HUES6 (cell line): ENCODE measurements around the gene POLA2.

Experiments
- H3K27ac ChIP-seq: 2 replicates; pipeline ENCODE4 v1.7.0; 2013; ENCODE audit warnings: low read depth, mild to moderate bottlenecking, low read length, inconsistent platforms
- H3K27me3 ChIP-seq: 2 replicates; pipeline ENCODE4 v1.6.1; 2013; ENCODE audit warnings: low read length; ENCODE audit not compliant: control insufficient read depth, insufficient read depth
- H3K36me3 ChIP-seq: 2 replicates; pipeline ENCODE4 v1.6.1; 2013; ENCODE audit warnings: low read length; ENCODE audit not compliant: control insufficient read depth, insufficient read depth
- H3K4me1 ChIP-seq: 2 replicates; pipeline ENCODE4 v1.6.1; 2013; ENCODE audit warnings: low read length; ENCODE audit not compliant: control insufficient read depth, insufficient read depth
- H3K4me3 ChIP-seq: 2 replicates; pipeline ENCODE4 v1.5.1; 2013; ENCODE audit warnings: low read depth, low read length
- H3K9ac ChIP-seq: one replicate; pipeline ENCODE4 v1.6.1; 2013; ENCODE audit warnings: mild to moderate bottlenecking, low read length
- H3K9me3 ChIP-seq: 2 replicates; pipeline ENCODE4 v1.6.1; 2013; ENCODE audit warnings: low read depth, low read length; ENCODE audit not compliant: control insufficient read depth, insufficient read depth

POLA2 gene

GRCh38 chr11:65261591-65262380, at the start of gene POLA2:
Gene POLA2, plus strand, starts transcription at chr11:65261962. Its CDS starts 331 bp downstream, at chr11:65262293.
- H3K27ac ChIP-seq, result peak within 1 kb of the TSS; percentile 79; the same call in 1 of the 2 replicates
- H3K4me1 ChIP-seq, result peaks cover 9% of the 10 kb centered on the region
- peak within 1 kb of the TSS; percentile 73 for H3K4me3 ChIP-seq
- H3K36me3 ChIP-seq, result peaks cover 16% of the 10 kb centered on the region
- no peaks in the 10 kb centered on the region for H3K27me3 ChIP-seq
- H3K9me3 ChIP-seq, result no peaks in the 10 kb centered on the region
- H3K9ac ChIP-seq, result peak within 1 kb of the TSS; percentile 92

- Histone ChIP-seq H3K9ac (no peak overlapping the region), H3K27ac (0 out of 2 replicates have a peak overlapping the region, but pooled peaks have one; percentile 25)
Observed at GRCh38 chr11:65212226-65212801, 49.4 kb upstream of the POLA2 start.

DNA sequence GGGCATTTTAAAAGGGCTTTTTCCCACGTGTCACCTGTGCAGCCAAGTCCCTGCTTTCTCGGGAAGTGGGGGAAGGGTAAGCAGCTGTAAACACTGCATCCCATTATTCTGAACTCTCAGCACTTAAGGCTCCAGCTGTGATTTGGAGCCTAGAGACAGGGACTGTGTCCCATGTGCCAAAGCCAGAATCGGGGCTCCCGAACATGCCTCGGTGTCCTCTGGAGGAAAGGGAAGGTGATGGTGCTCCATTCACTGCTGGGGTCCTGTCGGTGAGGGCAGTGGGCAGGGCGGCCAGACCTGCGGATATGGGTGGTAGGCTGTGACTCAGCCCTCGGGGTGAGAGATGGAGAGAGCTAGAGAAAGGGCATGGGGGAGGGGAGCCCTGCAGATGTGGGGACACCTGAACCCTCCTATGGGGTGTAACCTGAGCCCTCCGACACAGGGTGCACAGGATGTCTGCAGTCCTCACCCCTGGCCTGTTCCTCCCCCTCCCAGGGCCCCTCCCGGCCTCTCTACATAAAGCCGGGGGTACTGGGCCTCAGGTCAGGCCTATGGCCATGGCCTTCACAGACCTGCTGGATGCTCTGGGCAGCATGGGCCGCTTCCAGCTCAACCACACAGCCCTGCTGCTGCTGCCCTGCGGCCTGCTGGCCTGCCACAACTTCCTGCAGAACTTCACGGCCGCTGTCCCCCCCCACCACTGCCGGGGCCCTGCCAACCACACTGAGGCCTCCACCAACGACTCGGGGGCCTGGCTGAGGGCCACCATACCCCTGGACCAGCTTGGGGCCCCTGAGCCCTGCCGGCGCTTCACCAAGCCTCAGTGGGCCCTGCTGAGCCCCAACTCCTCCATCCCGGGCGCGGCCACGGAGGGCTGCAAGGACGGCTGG, 48.2 kb upstream of the POLA2 start:
- Histone ChIP-seq H3K36me3 (peaks cover 37% of the 10 kb centered on the region), H3K9ac (peak overlapping the region; percentile 21), H3K27me3 (no peaks in the 10 kb centered on the region), H3K4me3 (no peak overlapping the region), H3K9me3 (no peaks in the 10 kb centered on the region), H3K27ac (peak overlapping the region; percentile 56), H3K4me1 (peaks cover 30% of the 10 kb centered on the region)

More at GRCh38 chr11:65212226-65212801, 49.4 kb upstream of the POLA2 start:
- Histone ChIP-seq H3K4me1 (peaks cover 30% of the 10 kb centered on the region), H3K4me3 (no peak overlapping the region), H3K36me3 (peaks cover 46% of the 10 kb centered on the region), H3K27me3 (no peaks in the 10 kb centered on the region), H3K9me3 (no peaks in the 10 kb centered on the region)

- Histone ChIP-seq H3K4me1 (peaks cover 30% of the 10 kb centered on the region), H3K4me3 (no peak overlapping the region), H3K27me3 (no peaks in the 10 kb centered on the region), H3K27ac (peak overlapping the region; percentile 56), H3K36me3 (peaks cover 30% of the 10 kb centered on the region), H3K9me3 (no peaks in the 10 kb centered on the region), H3K9ac (no peak overlapping the region)
Observed at GRCh38 chr11:65214212-65214845, 47.4 kb upstream of the POLA2 start.

GRCh38 chr11:65215441-65216076, 46.2 kb upstream of the POLA2 start:
- no peak overlapping the region for H3K27ac ChIP-seq
- no peaks in the 10 kb centered on the region for H3K27me3 ChIP-seq
- peaks cover 30% of the 10 kb centered on the region for H3K4me1 ChIP-seq
- H3K9me3 ChIP-seq, result no peaks in the 10 kb centered on the region
- H3K9ac ChIP-seq, result no peak overlapping the region
- peaks cover 17% of the 10 kb centered on the region for H3K36me3 ChIP-seq
- H3K4me3 ChIP-seq, result no peak overlapping the region

DNA sequence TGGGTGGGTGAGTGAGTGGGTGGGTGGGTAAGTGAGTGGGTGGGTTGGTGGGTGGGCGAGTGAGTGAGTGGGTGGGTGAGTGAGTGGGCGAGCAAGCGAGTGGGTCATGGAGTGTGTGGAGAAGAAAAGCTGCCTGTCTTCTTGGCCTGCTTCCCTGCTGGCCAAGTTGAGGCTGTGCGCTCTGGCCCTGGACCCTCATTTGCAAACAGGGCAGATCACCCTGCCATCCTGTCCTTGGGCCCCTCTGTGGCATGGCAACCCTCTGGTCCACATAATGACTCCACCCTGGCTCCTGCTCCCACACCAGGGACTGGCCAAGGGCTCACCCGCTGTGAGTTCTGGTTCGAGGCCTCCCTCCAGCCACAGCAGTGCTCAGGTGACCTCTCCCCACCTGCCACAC, 44.9 kb upstream of the POLA2 start:
- Histone ChIP-seq H3K27ac (no peak overlapping the region), H3K9me3 (no peaks in the 10 kb centered on the region), H3K27me3 (no peaks in the 10 kb centered on the region), H3K4me3 (no peak overlapping the region), H3K9ac (no peak overlapping the region), H3K36me3 (peaks cover 5% of the 10 kb centered on the region; the same call in 1 of the 2 replicates), H3K4me1 (peaks cover 28% of the 10 kb centered on the region)

- H3K9ac ChIP-seq, result no peak overlapping the region
- no peak overlapping the region for H3K4me3 ChIP-seq
- no peaks in the 10 kb centered on the region for H3K9me3 ChIP-seq
- H3K27ac ChIP-seq, result no peak overlapping the region
- no peaks in the 10 kb centered on the region for H3K36me3 ChIP-seq
- H3K27me3 ChIP-seq, result no peaks in the 10 kb centered on the region
- peaks cover 19% of the 10 kb centered on the region for H3K4me1 ChIP-seq
Observed at GRCh38 chr11:65217441-65218423, 44.0 kb upstream of the POLA2 start.

DNA sequence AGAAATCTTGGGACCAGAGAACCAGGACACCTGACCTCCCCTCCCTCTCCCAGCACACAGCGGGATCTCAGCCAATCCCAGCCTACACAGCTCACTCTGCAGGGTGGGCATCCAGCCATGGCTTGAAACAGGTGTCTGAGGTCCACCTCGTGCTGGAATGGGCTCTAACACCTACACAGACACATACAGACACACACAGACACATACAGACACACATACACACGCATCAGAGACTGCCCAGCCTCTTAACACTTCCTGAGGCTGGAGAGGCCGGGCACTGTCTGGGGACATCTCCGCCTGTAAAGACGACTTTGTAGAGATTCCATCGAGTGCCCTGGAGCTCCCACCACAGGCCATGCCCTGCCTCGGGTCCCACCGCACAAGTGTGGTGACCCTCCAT, 43.3 kb upstream of the POLA2 start:
- Histone ChIP-seq H3K27ac (no peak overlapping the region), H3K9ac (no peak overlapping the region), H3K4me3 (no peak overlapping the region), H3K4me1 (peaks cover 14% of the 10 kb centered on the region), H3K27me3 (no peaks in the 10 kb centered on the region), H3K9me3 (no peaks in the 10 kb centered on the region), H3K36me3 (no peaks in the 10 kb centered on the region)

DNA sequence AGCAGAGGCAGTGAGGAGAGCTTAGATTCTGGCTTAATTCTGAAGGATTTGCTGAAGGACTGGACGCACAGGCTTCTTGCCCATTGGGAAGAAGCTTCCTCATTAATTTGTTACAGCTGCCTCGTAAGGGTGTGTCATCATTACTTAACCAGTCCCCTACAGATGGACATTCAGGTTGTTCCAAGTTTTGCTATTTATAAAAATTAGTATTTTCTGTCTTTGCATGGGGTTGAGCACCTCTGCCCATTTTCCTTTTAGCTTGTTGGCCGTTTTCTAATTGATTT, 41.9 kb upstream of the POLA2 start:
- H3K27ac ChIP-seq, result no peak overlapping the region
- H3K27me3 ChIP-seq, result no peaks in the 10 kb centered on the region
- H3K9me3 ChIP-seq, result no peaks in the 10 kb centered on the region
- H3K4me3 ChIP-seq, result no peak overlapping the region
- H3K4me1 ChIP-seq, result peaks cover 6% of the 10 kb centered on the region
- H3K36me3 ChIP-seq, result no peaks in the 10 kb centered on the region
- H3K9ac ChIP-seq, result no peak overlapping the region
